Ascending aorta (tissue), 2 donors: ENCODE data around the gene TCERG1. TPM values are rescaled to one million over a fixed set of nuclear protein-coding genes. Genes with fewer than 3 reads are reported as not detected.

Experiments used
- DNase-seq, 2 donors: peaks; one replicate each; pipeline ENCODE4 v3.0.0-alpha.2; 2019; ENCODE audit warnings: low spot score in 2 of 2
- H3K27ac ChIP-seq, 2 donors: fragments of 200-600 bp; sonication (generic); one replicate each; pipeline ENCODE4 v1.5.1; 2016 to 2017; ENCODE audit warnings: mild to moderate bottlenecking in 1 of 2
- H3K27me3 ChIP-seq: fragments of 200-600 bp; sonication (generic); one replicate; pipeline ENCODE4 v1.5.1; 2017
- H3K36me3 ChIP-seq, 2 donors: fragments of 200-600 bp; sonication (generic); one replicate each; pipeline ENCODE4 v1.5.1; 2016
- H3K4me1 ChIP-seq, 2 donors: fragments of 200-600 bp; sonication (generic); one replicate each; pipeline ENCODE4 v1.5.1; 2016 to 2017; ENCODE audit warnings: mild to moderate bottlenecking in 1 of 2
- H3K4me3 ChIP-seq, 2 donors: fragments of 200-600 bp; sonication (generic); one replicate each; pipeline ENCODE4 v1.5.1; 2016 to 2017; ENCODE audit warnings: mild to moderate bottlenecking in 1 of 2
- H3K9me3 ChIP-seq, 2 donors: fragments of 200-600 bp; sonication (generic); one replicate each; pipeline ENCODE4 v1.5.1; 2016
- intact Hi-C: fragments of 100-400 bp; cut with DNase I; formaldehyde crosslinking; loops from one replicate; pipeline ENCODE4 v1.15.1; 2023
- total RNA-seq: library from RNA; depleted of rRNA; stranded (reverse); fragments of >200 nt; gene quantifications from one replicate; pipeline ENCODE4 v1.1.0, GENCODE V29; 2016
- TF ChIP-seq, protein P1 (sequence below), 3 experiments: fragments of 200-600 bp in 2 of 3; fragments of 450-650 bp in 1 of 3; sonication (generic) in 2 of 3; IDR thresholded peaks; one replicate each; pipeline ENCODE4 v1.5.1; 2016 to 2019; ENCODE audit warnings: antibody characterized with exemption in 3 of 3, mild to moderate bottlenecking in 1 of 3, moderate library complexity in 1 of 3

The TCERG1 gene
- total RNA-seq, 1 donor from 2014 or later: 39.8 TPM

DNA sequence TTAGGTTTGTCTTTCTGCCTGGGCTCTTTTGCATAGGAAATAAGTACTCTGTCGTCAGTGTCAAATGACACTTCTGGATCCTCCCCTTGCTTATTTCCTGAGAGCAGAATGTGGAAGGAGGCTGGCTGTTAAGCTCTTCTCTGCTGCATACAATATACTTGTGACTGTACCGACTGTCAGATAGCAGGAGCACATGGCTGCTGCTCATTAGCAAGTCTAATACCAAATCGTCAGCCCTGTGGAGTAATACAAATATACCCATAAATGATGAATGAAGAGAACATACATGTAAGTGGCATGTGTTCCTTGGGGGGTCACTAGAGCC, 69.0 kb downstream of the TCERG1 start, which contains the start of gene GPR151:
Gene GPR151 (minus strand): TSS at position 40 of the 325 bp plus-strand sequence. CDS start 77 bp downstream, outside the sequence.
- no peak for DNase-seq
- H3K27me3 ChIP-seq: no peaks in the 10 kb centered on the region
- no peak within 1 kb of the TSS for H3K27ac ChIP-seq
- H3K9me3 ChIP-seq: no peaks in the 10 kb centered on the region
- TF ChIP-seq, protein P1, sequence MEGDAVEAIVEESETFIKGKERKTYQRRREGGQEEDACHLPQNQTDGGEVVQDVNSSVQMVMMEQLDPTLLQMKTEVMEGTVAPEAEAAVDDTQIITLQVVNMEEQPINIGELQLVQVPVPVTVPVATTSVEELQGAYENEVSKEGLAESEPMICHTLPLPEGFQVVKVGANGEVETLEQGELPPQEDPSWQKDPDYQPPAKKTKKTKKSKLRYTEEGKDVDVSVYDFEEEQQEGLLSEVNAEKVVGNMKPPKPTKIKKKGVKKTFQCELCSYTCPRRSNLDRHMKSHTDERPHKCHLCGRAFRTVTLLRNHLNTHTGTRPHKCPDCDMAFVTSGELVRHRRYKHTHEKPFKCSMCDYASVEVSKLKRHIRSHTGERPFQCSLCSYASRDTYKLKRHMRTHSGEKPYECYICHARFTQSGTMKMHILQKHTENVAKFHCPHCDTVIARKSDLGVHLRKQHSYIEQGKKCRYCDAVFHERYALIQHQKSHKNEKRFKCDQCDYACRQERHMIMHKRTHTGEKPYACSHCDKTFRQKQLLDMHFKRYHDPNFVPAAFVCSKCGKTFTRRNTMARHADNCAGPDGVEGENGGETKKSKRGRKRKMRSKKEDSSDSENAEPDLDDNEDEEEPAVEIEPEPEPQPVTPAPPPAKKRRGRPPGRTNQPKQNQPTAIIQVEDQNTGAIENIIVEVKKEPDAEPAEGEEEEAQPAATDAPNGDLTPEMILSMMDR (IDR thresholded peaks at IDR 0.05): no peak
- H3K36me3 ChIP-seq: peaks cover 3 to 4% of the 10 kb centered on the region in 2 donors
- H3K4me3 ChIP-seq: no peak within 1 kb of the TSS
- intact Hi-C loops: no loop called here
- H3K4me1 ChIP-seq: no peaks in the 10 kb centered on the region

DNA sequence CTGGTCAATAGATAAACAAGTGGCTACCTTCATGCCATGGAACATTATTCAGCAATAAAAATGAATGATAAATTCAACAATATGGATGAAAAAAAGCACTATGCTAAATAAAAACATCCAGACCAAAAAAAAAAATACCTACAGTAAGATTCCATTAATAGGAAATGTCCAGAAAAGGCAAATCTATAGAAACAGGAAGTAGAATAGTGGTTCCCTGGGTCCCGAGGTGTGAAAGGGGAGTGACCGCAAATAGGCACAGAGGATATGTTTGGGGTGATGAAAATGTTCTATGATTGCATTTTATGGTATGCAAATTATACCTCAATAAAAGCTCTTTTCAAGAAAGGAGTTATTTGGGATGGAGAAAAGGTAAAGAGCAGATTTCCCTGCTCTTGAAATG, 72.4 kb downstream of the TCERG1 start:
- Histone ChIP-seq H3K27me3 (no peaks in the 10 kb centered on the region), H3K9me3 (no peaks in the 10 kb centered on the region), H3K4me1 (no peaks in the 10 kb centered on the region), H3K36me3 (no peaks in the 10 kb centered on the region), H3K4me3 (no peak overlapping the region), H3K27ac (no peak overlapping the region)
- intact Hi-C loops: no loop called here
- TF ChIP-seq, protein P1 (IDR thresholded peaks at IDR 0.05): no peak
- no peak for DNase-seq

DNA sequence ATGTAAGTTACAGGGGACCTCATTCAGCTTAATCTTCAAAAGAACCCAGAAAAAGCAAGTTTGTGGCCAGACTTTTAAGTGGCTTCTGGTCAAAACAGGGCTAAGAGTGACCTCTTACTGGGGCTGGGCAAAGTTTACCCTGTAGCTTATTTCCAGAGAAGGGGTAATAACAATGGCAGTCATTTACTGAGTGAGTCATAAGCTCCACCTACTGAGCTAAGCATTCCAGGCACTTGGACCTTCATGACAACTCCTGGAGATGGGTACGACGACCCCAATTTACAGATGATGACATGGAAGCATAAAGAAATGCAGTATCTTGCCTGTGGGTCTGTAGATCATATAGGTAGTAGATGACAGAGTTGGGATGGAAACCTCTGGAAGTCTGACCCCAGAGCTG, 73.6 kb downstream of the TCERG1 start:
- Histone ChIP-seq H3K27ac (no peak overlapping the region), H3K4me1 (no peaks in the 10 kb centered on the region), H3K36me3 (no peaks in the 10 kb centered on the region), H3K4me3 (no peak overlapping the region), H3K27me3 (no peaks in the 10 kb centered on the region), H3K9me3 (no peaks in the 10 kb centered on the region)
- TF ChIP-seq, protein P1 (IDR thresholded peaks at IDR 0.05): no peak
- no peak for DNase-seq
- intact Hi-C loops: no loop called here

DNA sequence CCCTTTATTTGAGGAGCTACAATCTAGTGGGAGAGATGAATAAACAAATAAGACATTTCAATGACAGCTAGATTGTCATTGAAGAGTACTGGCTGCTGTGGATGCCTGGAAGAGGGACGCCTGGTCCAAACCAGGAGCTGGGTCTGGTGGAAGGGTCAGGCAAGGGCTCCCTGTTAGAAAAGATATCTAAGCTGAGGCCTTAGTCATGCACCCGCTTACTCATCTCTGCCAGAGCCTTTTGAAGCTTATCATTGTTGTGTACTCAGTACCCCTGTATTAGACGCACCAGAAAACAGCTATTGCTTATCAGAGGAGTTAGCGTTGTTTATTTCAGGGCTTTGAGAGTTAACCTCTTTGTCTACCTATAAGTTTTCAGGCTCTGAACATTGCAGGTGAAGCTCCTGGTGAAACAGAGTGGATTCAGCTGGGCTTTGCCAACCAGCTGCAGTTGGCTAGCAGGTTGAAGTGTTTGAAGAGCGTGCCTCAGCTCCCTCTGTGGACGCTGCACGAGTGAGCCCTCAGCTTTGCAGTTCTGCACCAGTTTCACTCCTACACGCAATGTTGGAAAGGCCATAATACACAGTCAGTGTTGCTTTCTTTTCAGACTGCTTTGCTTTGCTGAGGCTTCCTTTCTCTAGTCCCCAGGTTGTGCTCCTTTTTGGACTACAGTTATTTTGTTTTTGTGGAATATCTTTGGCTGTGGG, 74.4 kb downstream of the TCERG1 start:
- Histone ChIP-seq H3K9me3 (no peaks in the 10 kb centered on the region), H3K27ac (no peak overlapping the region), H3K4me1 (no peaks in the 10 kb centered on the region), H3K36me3 (no peaks in the 10 kb centered on the region), H3K27me3 (no peaks in the 10 kb centered on the region), H3K4me3 (no peak overlapping the region)
- TF ChIP-seq, protein P1 (IDR thresholded peaks at IDR 0.05): no peak
- intact Hi-C loops: no loop called here
- DNase-seq: no peak

DNA sequence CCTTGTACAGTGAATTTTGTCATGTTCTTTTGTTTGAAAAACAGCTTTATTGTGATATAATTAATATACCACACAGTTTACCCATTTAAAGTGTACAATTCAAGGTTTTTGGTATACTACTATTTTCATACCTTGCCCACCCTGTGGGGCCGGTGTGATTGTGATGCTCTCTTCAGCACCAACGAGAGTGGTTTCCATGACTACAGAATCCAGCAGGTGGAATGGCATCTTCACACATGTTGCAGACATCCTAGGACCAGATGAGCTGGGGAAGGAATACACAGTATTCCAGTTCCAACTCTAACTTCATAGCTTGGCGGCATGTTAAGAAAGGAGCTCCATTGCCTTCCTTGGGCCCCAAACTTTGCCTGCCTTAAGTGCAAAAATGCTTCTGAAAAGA, 76.6 kb downstream of the TCERG1 start:
- intact Hi-C loops: no loop called here
- Histone ChIP-seq H3K4me1 (no peaks in the 10 kb centered on the region), H3K27ac (no peak overlapping the region), H3K36me3 (no peaks in the 10 kb centered on the region), H3K9me3 (no peaks in the 10 kb centered on the region), H3K4me3 (no peak overlapping the region), H3K27me3 (no peaks in the 10 kb centered on the region)
- TF ChIP-seq, protein P1 (IDR thresholded peaks at IDR 0.05): no peak
- no peak for DNase-seq

DNA sequence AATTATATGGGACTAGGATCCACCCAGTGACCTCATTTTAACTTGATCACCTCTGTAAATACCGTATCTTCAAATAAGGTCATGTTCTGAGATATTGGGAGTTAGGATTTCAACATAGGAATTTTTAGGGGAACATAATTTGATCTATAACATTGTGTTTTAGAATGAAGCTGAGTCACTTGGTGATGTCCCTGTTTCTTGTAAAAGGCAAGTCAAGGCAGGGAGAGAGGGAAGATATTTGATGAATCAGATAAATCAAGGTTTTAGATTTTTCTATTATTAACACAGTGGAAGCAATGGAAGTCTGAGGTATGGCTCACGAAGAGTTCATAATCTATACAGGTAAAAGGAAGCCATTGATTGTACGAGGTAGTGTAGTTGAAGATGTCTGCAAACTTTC, 80.7 kb downstream of the TCERG1 start:
- intact Hi-C loops: no loop called here
- no peak overlapping the region for H3K4me3 ChIP-seq
- DNase-seq: no peak
- H3K27me3 ChIP-seq: no peaks in the 10 kb centered on the region
- TF ChIP-seq, protein P1 (IDR thresholded peaks at IDR 0.05): no peak
- no peaks in the 10 kb centered on the region for H3K4me1 ChIP-seq
- H3K9me3 ChIP-seq: no peaks in the 10 kb centered on the region
- H3K27ac ChIP-seq: no peak overlapping the region
- no peaks in the 10 kb centered on the region for H3K36me3 ChIP-seq
